Cerebellar cortex (tissue), 1 donor: ENCODE data around the gene FKBP9.
"Not testable (repeated sequence)": the region's sequence is repeated elsewhere in the genome, so short reads cannot be mapped to it uniquely, and the experiment has no call there.

ENCODE experiments used
- DNase-seq: peaks from one replicate; pipeline ENCODE4 v3.0.0-alpha.2; 2015; ENCODE audit warnings: low spot score

Gene FKBP9

DNA sequence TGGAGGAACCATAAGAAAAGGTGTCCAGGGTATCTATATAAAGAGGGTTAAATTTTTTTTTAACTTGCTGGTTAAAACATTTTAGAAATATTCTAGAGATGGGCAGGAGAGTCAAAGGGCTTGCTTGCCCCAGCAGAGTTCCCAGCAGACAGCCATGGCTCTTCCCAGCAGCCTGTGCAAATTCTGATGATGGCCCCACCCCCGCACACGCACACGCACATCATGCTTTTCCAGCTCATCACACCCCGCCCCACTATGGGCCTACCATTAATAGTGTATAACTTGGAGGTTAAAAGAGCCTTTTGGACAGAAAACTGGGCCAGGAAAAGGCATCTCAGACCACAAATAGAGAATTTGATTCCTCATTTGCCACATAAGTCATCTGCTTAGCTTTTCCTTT, 48.5 kb downstream of the FKBP9 start:
- not testable (repeated sequence) for DNase-seq

DNA sequence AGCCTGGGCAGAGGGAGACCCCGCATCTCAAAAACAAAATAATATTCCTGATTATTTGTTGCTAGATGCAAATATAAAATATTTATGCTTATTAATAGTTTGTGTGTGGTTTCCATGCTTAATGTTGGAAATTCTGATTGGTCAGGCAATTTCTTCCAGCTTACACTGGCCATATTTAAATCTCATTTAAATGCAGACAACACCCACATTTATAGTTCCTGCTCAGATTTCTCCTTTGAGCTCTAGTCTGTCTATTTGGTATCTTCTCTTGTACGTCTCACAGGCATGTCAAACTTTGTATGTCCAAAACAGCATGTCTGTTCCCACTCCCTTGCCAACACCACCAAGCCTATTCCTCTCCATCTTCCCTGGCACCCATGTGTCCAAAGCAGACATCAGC, 52.5 kb downstream of the FKBP9 start:
- no peak for DNase-seq

DNA sequence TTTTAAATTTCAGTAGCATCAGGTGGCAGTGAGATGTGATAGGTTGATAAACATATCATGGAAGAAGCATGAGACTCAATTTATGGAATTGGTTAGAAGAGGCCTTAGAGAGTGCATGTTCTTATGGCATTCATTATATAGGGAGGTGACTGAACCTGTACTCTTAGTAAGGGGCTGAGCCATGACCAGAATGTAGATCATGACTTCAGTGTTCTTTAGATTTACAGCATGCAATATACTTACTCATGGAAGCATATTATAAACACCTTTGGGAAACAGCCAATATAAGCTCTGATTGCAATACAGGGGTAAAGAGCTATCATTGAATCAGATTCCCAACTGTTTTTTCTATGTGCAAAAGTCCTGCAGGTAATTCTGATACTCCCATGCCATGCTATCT, 55.1 kb downstream of the FKBP9 start:
- no peak for DNase-seq

DNA sequence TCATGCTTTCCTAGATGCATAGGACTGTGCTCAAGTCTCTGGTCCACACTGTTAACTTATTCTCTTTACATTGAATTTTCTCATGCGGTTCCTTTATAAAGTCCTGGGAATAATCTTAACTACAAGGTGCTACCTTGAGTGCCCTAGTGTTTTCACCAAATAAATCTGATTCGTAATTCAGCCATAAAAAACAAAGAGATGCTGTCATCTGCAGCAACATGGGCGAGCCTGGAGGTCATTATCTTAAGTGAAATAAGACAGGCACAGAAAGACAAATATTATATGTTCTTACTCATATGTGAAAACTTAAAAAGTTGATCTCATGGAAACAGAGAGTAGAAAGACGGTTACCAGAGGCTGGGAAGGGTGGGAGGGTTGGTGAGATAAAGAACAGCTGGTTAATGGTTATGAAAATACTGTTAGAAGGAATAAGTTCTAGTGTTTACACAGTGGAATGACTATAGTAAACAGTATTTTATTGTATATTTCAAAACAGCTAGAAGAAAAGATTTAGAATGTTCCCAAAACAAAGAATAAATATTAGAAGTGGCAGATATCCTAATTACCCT, 67.0 kb downstream of the FKBP9 start:
- DNase-seq = no peak

DNA sequence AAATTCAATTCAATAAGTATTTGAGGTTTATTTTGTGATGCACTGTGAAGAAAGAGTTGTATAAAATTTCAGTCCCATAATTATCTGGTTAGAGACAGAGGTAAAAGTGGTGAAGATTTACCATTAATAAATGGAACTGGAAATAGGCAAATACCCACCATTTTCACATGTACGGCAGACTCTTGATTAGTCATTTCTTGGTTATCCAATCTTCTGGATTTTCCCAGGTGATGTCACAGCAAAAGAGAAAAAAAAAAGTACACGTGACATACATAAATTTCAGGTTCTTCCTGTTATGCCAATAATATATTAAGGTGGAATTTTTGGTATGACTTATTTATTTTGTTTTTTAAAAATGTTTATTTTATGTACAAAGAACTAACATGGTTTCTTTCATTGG, 78.5 kb downstream of the FKBP9 start:
- DNase-seq = no peak

DNA sequence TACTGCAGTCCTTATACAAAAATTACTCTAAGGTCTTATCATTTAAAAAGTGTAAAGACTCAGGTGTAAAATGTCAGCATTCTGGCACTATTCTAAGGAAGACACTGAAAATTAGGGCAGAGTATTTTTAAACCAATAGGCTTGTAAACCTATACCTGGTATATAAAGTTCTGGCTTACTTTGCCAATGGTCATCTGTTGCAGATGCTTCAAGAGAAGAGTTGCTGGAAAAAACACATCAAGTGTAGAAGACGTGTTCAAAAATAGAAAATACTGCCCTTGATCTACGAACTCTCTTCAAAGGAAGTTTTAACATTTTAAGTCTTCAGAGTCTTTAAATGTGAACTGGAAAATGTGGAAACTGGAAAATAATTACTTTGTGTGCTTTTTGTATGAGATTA, 81.4 kb downstream of the FKBP9 start:
- no peak for DNase-seq

DNA sequence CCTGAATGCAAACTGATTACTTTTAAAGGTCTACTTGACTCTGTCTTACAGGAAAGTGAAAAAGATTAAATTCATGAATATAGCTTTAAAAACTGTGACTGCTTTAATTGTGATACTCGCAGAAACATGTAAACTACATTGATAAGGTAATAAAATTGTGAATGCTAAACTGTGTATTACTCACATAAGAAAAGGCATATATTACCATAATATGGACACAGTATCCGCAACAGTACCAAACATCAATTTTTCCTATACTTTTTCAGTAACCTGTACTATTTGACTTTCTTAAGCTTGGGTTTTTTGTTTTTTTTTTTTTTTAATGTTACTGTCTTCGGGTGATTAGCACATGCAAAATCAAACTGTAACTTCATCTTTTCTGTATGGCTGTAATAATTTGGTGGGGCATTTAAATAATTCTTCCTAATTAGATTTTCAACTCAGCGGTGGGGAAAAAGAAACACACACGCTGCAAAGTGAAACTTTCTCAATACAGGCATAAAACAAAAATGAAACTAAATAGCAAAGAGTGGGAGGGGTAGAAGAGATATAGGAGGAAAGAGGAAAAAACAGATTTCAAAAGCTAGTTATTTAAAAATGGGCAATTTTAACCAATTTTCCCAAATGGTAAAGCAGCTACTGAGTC, 82.1 kb downstream of the FKBP9 start:
- no peak for DNase-seq

DNA sequence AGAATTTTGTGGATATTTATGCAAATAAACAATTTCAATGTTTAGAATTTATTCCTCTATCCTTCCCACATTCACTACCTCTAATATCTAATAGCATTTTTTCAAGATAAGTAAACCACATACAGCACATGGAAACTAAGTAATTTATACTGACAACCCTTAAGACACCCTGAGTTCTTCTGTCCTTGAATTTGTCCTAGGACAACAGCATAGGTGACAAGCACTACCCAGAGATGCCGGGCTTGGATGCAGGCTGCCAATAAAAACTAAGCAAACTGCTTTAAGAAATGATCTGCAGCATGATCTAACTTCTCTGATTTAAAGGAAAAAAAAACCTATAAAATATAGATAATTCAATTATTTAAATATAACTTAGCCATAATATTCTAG, 82.7 kb downstream of the FKBP9 start:
- no peak for DNase-seq

DNA sequence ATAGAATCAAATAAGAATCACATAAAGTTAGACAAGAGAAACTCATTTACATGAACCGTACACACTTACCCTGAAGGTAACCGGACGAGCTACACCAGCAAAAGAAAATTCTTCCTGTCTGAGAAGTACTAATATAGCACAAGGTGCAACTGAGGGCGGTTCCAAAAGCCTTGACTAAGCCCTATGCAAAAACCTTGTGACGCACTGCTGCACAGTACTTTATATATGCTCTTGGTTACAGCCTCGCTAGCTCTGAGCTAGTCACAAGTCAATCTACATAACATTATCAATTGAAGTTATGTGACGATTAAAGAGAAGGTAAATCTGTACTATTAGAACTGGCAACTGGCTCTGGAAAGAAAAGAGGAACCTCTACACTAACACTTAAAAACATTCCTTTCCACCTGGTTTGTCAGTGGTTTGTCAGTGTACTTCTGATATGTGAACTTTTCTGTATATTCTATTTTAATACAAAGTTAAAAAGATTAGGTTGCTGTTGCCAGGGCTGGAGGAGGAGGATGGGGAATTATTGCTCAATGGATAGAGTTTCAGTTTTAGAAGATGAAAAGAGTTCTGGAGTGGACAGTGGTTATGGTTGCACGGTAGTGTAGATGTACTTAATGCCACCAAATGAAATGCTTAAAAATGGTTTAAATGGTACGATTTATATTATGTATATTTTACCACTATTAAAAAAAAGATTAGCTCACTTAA, 83.7 kb downstream of the FKBP9 start:
- no peak for DNase-seq

DNA sequence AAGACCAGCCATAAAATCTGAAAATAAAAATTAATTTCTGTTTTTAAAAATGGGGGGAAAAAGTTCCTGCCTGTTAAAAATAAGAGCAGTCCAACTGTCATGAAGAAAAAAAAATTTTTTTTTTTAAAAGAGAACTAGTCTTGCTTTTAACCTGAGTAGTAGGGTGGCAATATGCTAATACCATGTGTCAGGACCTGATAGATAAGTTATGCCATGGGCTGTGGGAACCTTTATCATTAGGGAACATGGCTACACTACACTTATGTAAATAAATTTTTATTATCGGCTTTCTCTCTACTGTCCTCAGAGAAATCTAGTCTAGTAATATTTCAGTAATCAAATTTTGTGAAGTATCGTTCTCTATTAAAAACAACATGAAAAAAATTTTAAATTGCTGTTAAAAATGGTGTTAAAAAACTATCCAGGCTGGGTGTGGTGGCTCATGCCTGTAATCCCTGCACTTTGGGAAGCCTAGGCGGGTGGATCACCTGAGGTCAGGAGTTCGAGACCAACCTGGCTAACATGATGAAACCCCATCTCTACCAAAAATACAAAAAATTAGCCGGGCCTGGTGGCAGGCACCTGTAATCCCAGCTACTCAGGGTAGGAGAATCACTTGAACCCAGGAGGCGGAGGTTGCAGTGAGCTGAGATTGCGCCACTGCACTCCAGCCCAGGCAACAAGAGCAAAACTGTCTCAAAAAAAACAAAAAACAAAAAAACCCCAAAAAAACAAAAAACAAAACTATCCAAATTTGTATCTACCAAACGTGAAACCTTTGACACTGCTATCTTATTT, 84.6 kb downstream of the FKBP9 start:
- DNase-seq = no peak

DNA sequence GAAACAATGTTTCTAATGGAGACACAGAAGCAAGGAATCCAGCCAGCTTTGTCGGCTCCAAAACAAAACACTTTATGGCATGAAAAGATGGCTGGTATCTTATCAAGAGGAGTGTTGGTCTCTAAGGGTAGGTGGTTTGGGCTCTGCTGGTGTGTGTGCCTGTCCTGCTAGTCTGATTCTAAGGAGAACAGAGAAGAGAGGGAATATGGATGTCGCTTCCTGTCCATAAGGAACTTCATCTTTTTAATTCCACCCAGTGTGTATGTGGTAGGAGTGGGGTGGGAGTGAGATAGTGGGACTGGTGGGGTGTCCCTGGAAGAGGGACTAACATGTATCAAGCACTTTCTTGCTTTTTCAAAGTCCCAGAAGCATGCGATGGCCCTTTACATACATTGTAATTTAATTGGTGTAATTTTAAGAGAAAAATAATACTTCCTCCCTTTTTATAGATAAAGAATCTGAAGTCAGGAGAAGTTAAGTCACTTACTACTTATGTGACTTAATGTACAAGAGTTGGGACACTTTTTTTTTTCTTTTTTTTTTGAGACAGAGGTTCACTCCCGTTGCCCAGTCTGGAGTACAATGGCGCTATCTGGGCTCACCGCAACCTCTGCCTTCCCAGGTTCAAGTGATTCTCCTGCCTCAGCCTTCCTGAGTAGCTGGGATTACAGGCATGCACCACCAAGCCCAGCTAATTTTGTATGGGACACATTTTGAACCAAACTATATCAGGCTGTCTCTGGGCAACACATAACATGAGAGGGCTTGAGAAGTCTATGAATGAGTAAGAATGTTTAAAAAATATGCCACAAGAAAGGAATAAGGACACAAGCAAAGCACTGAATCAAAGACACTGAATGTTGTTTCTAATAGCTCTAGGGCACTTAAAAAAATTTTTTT, 86.5 kb downstream of the FKBP9 start:
- DNase-seq = no peak

DNA sequence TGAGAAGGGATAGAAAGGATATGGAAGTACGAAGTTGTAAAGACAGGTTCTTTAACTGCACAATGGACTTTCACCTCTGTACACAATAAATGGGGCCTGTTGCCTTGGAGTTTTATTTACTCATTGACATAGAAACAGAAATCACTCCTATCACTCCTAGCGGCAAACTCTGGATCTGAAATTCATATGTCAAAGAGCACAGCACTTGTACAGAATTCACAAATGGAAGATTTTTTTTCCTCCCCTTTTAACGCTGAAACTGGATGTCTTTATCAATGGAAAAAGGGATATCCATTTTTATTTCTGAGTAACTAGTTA, 87.1 kb downstream of the FKBP9 start:
- no peak for DNase-seq

DNA sequence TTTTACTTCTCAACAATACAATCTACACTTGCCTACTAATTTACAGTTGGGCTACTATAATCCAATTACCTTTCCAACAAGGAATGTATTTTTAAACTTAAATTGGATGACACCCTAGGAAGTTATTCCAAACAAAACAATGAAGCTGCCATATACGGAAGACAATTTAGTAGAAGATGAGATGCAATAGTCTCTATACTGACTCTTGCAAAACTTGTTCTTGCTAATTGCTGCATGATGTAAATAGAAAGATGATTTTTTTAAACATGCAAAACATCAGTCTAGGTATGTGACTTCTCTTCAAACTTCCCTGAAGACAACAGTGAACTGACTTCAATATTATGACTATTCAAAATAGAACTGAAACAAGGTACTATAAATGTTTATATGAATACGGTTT, 87.7 kb downstream of the FKBP9 start:
- no peak for DNase-seq

DNA sequence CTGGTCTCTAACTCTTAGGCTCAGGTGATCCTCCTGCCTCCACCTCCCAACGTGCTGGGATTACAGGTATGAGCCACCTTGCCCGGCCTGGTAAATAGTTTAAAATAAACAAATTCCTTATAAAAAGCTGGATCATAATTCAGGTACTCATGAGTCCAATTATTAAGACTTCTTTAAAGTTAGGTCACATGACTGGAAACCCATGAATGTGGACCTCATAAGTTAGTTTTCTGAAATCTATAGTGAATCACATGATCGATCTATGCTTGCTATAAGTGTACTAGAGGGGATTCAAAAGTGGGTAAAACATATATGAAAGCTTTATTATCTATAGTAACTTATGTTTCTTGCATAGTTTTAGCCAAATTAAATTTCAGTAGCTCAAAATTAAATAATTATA, 91.0 kb downstream of the FKBP9 start:
- no peak for DNase-seq

DNA sequence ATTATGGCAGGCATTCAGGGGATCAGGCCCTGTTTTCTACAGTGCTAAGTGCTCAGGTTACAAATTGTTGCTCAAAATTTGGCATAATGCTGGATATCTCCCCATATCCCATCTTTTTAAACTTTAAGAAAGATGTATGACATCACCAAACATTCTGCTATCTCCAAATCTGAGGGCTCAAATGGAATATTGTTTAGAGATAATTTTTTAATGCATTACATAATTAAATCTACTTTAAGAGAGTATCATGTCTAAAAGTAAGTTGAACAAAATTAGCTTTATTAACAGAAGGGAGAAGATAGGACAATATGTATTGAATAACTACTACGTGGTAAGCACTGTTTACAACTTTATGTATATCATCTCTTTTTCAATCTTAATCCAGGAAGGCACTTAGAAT, 91.5 kb downstream of the FKBP9 start:
- no peak for DNase-seq

DNA sequence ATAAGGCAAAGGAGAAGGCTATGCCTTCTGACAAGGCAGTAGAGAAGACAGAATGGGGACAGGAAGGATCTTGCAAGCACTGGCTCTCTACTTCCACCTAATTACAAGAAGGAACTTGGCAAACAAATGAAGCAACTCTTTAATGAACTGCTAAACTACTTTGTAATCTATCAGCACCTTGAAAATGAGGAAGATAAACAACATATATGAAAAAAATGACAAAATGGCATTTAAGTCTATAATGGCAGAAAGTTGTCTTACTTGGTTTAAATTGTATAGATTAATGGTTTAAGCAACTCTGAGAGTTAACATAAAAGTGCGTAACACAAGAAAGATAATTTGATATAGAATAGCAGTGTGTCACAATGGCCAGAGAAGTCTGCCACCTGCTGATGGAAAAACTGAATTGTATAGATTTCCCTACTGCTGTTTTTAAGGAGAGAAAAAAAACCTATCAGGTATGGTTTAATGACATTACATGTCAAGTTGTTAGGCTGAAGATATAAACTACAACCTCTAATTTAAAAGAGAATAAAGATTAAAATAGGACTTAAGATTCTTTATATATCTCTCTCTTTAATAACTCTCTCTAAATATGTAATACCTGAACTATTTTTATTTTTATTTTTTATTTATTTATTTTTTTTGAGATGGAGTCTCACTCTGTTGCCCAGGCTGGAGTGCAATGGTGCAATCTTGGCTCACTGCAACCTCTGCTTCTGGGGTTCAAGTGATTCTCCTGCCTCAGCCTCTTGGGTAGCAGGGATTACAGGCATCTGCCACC, 93.5 kb downstream of the FKBP9 start:
- DNase-seq = peak; percentile 46

DNA sequence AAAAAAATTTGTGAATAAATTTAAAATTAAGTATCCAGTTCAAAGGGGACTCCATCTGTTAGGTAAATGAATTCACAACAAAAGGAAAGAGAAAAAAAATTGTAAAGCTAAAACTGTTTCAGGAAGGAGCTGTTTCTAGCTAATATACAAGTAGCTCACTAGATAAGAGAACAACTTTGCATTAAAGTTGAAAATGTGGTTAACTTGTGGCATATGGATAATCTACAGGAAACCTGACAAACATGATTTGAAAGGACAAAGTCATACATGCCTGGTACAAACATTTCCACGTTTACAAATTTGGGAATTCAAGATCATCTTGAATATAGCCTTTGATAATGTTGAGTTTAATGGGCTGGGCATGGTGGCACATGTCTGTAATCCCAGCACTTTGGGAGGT, 96.5 kb downstream of the FKBP9 start:
- DNase-seq = no peak

DNA sequence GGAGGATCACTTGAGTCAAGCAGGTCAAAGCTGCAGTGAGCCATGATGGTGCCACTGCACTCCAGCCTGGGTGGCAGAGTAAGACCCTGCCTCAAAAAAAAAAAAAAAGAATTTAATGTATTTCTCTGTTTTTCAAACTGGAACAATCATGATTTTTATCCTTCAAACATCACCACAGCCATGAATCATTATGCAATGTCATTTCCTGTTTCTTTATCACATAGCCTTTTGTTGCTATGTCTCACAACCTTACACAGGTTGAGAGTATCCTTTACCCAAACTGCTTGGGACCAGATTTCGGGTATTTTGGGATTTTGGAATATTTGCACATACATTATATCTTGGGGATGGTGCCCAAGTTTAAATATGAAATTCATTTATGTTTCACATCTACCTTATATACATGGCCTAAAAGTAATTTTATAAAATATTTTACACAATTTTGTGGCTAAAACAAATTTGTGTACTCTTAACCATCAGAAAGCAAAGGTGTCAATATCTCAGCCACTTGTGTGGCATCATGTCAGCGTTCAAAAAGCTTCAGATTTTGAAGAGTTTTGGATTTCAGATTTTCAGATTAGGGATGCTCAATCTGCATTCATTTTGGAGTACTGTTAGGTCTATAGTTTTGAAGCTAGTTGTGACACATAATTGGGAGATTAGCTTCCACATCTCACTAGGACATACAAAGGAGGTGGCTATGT, 97.2 kb downstream of the FKBP9 start:
- no peak for DNase-seq

DNA sequence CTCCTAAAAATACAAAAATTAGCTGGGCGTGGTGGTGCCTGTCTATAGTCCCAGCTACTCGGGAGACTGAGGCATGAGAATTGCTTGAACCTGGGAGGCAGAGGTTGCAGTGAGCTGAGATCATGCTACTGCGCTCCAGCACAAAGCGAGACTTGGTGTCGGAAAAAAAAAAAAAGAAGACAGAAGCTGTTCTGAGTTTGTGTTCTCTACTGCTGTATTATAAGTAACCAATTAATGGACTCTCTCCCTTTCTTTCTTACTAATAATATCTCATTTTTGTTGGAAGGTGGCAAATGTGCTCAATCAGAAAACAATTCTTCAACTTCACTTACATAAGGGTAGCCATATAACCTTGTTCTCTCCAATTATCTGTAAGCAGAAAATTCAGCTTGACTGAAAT, 97.9 kb downstream of the FKBP9 start:
- no peak for DNase-seq
